ENCODE measurements around the gene RTP4. TPM values are rescaled to one million over a fixed set of nuclear protein-coding genes. Genes with fewer than 3 reads are reported as not detected.
"Not testable (repeated sequence)": the region's sequence is repeated elsewhere in the genome, so short reads cannot be mapped to it uniquely, and the experiment has no call there.

Gene RTP4
- total and polyA plus RNA-seq, 2 donors (not counting 1 experiment from before 2014, with no cell fraction given), result 1.0 to 3.5 TPM

- Histone ChIP-seq H3K9ac (ENCODE audit: insufficient read depth, low read length) (no peak overlapping the region), H3K36me3 (ENCODE audit: control insufficient read depth, insufficient read depth, low read length) (no peaks in the 10 kb centered on the region), H3K4me2 (ENCODE audit: extremely low read depth, insufficient read depth, low read length) (no peak overlapping the region), H3K79me2 (ENCODE audit: control insufficient read depth, insufficient read depth, low read length) (no peaks in the 10 kb centered on the region), H3K27me3 (ENCODE audit: control insufficient read depth, insufficient read depth, low read length) (no peaks in the 10 kb centered on the region), H3K4me1 (ENCODE audit: control insufficient read depth, extremely low read depth, insufficient read depth, low read length) (peaks cover 7% of the 10 kb centered on the region), H3K27ac (ENCODE audit: insufficient read depth, low read length) (no peak overlapping the region), H4K20me1 (ENCODE audit: control insufficient read depth, extremely low read depth, insufficient read depth, low read length) (no peaks in the 10 kb centered on the region), H3K4me3 (replicated peaks in 1 of 4; ENCODE audit: control extremely low read depth in 1 of 4, insufficient read depth in 1 of 4, low read depth in 3 of 4, low read length in 4 of 4) (no peak overlapping the region), H2AFZ (ENCODE audit: low read length) (no peak overlapping the region), H3K9me3 (ENCODE audit: control insufficient read depth, insufficient read depth, low read depth, low read length) (no peaks in the 10 kb centered on the region)
- no peak for TF ChIP-seq EZH2 (IDR thresholded peaks at IDR 0.05; ENCODE audit: low read length, missing control alignments)
- TF ChIP-seq CTCF (conservative IDR thresholded peaks at IDR 0.05 in 1 of 2, IDR thresholded peaks at IDR 0.05 in 1 of 2; ENCODE audit: low read depth in 1 of 2, low read length in 2 of 2), result no peak
- peak in 1 of 2 donors; percentile 39 for DNase-seq (ENCODE audit: low read depth in 2 of 2)
Measured at GRCh38 chr3:187406927-187407326, 38.7 kb downstream of the RTP4 start.

- H3K4me2 ChIP-seq (ENCODE audit: extremely low read depth, insufficient read depth, low read length); H3K9me3 ChIP-seq (ENCODE audit: control insufficient read depth, insufficient read depth, low read depth, low read length); DNase-seq (ENCODE audit: low read depth in 2 of 2); H3K4me3 ChIP-seq (replicated peaks in 1 of 4; ENCODE audit: control extremely low read depth in 1 of 4, insufficient read depth in 1 of 4, low read depth in 3 of 4, low read length in 4 of 4); H2AFZ ChIP-seq (ENCODE audit: low read length); H3K27me3 ChIP-seq (ENCODE audit: control insufficient read depth, insufficient read depth, low read length); H3K27ac ChIP-seq (ENCODE audit: insufficient read depth, low read length); H3K36me3 ChIP-seq (ENCODE audit: control insufficient read depth, insufficient read depth, low read length); H3K79me2 ChIP-seq (ENCODE audit: control insufficient read depth, insufficient read depth, low read length); H4K20me1 ChIP-seq (ENCODE audit: control insufficient read depth, extremely low read depth, insufficient read depth, low read length); H3K4me1 ChIP-seq (ENCODE audit: control insufficient read depth, extremely low read depth, insufficient read depth, low read length); H3K9ac ChIP-seq (ENCODE audit: insufficient read depth, low read length): not testable (repeated sequence)
Measured at GRCh38 chr3:187411991-187412781, 44.0 kb downstream of the RTP4 start.

Other genes starting within 250 kb of the RTP4 start
- gene RPL39L, start 228.9 kb upstream of the RTP4 start, total RNA-seq, result 17.5 and 26.6 TPM in 2 replicates
- gene RPL39L, start 228.9 kb upstream of the RTP4 start, polyA plus RNA-seq, result 8.4 and 16.8 TPM in 2 replicates
- gene RTP1, start 170.9 kb upstream of the RTP4 start, total RNA-seq, result under 0.01 TPM in 1 of 2 replicates, not detected in the other
- gene RTP1, start 170.9 kb upstream of the RTP4 start, polyA plus RNA-seq, result not detected in 2 replicates
- gene MASP1, start 76.6 kb upstream of the RTP4 start, total RNA-seq, result 56.2 and 328 TPM in 2 replicates
- gene MASP1, start 76.6 kb upstream of the RTP4 start, polyA plus RNA-seq, result 73.9 and 145 TPM in 2 replicates